HG03432 (cell line): ENCODE results near the gene TPSAB1.
"Not testable (repeated sequence)": the region's sequence is repeated elsewhere in the genome, so short reads cannot be mapped to it uniquely, and the experiment has no call there.

Source experiments
- ATAC-seq: cut with Tn5 transposase; IDR thresholded peaks from one replicate; pipeline ENCODE4 v1.9.1; 2021; ENCODE audit warnings: mild to moderate bottlenecking, moderate library complexity; ENCODE audit not compliant: unreplicated experiment

Gene TPSAB1

DNA sequence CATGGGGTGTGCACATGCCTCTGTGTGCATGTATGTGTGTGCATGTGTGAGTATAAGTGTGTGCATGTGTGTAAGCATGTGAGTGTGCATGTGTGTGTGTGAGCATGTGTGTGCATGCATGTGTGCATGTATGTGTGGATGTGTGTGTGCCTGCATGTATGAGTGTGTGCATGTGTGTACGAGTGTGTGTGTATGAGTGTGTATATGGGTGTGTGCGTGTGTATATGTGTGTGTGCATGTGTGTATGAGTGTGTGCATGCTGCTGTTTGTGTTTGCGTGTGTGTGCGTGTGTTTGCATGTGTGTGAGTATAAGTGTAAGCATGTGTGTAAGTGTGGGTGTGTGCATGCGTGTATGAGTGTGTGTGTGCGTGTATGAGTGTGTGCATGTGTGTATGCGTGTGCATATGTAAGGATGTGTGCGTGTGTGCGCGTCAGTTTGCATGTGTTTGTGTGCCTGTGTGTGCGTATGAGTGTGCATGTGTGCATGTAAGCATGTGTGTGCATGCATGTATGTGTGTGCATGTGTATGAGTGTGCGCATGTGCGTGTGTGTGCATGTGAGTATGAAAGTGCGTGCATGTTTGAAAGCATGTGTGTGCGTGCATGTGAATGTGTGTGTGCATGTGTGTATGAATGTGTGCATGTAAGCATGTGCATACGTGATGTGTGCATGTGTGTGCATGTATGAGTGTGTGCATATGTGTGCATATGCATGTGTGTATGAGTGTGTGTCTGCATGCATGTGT lies 24.0 kb downstream of the TPSAB1 start:
- ATAC-seq, result no peak

GRCh38 chr16:1265090-1265630 lies 24.7 kb downstream of the TPSAB1 start:
- no peak for ATAC-seq

DNA sequence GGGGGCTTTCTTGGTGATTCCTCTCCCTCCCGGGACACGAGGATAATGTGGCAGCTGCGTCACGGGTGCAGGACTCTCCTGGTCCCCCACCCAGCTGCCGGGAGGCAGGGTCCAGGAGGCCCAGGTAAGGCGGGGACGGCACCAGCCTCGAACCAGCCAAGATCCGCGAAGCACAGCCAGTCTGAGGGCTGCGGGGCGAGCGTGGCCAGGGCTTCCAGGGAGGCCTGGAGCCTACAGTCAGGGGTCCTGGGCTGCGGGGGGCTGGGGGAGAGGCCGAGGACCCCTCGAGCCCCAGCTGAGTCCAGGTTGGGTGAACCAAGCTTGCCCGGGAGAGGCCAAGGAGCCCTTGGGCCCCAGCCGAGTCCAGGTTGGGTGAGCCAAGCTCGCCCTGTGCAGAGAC lies 25.3 kb downstream of the TPSAB1 start:
- no peak for ATAC-seq

- not testable (repeated sequence) for ATAC-seq
Observed at GRCh38 chr16:1269418-1269817, 28.9 kb downstream of the TPSAB1 start.

DNA sequence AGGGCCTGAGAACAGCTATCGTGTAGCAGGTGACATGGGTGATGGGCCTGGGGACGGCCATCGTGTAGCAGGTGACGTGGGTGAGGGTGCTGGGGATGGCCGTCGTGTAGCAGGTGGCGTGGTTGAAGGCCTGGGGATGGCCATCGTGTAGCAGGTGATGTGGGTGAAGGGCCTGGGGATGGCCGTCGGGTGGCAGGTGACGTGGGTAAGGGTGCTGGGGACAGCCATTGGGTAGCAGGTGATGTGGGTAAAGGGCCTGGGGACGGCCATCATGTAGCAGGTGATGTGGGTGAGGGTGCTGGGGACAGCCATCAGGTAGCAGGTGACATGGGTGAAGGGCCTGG lies 30.8 kb downstream of the TPSAB1 start:
- no peak for ATAC-seq

DNA sequence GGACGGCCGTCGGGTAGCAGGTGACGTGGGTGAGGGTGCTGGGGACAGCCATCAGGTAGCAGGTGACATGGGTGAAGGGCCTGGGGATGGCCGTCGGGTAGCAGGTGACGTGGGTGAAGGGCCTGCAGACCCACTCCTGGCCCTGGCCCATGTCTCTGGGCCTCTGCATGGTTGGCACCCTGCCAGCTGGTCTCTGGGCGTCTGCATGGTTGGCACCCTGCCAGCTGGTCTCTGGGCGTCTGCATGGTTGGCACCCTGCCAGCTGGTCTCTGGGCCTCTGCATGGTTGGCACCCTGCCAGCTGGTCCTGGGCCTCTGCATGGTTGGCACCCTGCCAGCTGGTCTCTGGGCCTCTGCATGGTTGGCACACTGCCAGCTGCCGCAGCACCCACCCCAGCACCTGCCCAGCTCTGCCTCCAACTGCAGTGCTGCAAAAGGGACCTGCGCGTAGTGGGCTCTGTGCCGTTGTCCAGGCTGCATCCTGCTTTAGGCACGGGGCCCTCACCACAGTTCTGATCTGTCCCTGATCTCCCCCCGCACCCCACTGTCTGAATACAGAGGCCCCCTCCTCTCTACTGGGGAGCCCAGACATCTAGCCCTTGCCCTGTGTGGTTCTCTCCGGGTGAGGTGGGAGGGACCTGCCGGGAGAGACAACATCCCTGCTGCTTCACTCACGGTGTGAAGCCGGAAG lies 31.4 kb downstream of the TPSAB1 start:
- ATAC-seq, result not testable (repeated sequence)

- ATAC-seq, result no peak
Observed at GRCh38 chr16:1272453-1273198, 32.1 kb downstream of the TPSAB1 start.

DNA sequence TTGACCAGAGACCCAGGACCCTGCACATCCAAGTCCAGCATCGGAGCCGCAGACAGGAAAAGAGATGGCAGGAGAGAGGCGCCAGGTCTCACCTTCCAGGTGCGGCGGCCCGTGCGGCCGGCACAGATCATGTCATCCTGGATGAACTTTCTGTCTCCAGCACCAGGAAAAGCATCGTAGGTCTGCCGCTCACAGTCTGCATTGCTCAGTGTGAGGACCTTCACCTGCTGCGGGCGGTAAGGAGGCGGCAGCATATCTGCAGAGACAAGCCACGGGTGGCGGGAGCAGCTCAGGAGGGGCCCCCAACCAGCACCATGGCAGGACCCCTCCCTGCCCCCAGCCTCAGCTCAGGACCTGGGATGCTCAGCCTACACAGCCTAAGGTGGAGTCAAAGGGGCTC lies 33.3 kb downstream of the TPSAB1 start:
- no peak for ATAC-seq

- ATAC-seq, result no peak
Observed at GRCh38 chr16:1274767-1275166, 34.3 kb downstream of the TPSAB1 start.

DNA sequence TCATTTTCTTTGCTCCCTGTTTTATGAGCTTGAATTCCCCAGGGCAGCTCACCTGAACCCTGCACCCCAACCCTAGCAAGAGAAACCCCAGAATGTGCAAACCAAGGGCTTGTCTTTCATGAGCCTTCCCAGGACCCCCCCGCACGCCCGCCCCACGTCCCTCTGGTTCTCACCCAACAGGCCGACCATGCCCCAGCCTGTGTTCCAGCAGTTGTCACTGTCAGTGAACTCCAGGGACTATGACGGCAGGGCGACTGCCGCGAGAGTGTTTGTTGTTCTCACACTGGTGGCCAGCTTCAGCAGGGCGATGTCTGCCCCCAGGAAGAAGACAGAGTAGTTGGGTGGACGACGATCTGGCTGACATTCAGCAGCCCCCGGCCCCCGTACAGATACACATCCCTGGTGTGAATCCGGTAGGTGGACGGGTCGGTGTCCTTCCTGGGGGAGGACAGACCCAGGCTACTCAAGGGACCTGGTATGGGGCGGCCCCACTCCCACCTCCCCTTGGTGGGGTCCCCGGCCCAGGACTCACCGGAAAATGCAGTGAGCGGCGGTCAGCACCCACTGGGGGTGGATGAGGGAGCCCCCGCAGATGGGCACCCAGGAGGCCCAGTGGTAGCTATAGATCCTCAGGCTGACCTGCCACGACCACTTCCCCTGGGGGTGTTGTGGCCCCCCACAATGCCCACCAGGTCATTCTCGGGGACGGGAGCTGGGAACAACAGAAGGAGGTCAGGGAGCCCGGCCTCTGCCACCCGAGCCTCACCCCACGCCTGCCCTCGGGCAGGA lies 35.5 kb downstream of the TPSAB1 start:
- no peak for ATAC-seq

DNA sequence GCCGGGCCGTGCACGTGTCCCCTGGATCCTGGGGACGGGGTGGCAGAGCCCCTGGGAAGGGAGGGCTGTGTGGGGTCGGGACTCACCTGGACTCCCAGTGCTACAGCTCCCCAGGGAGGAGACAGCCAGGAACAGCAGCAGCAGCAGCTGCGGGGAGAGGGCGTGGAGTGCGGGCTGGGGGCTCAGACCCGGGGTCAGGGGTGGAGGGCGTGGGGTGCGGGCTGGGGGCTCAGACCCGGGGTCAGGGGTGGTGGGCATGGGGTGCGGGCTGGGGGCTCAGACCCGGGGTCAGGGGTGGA lies 36.0 kb downstream of the TPSAB1 start:
- no peak for ATAC-seq

DNA sequence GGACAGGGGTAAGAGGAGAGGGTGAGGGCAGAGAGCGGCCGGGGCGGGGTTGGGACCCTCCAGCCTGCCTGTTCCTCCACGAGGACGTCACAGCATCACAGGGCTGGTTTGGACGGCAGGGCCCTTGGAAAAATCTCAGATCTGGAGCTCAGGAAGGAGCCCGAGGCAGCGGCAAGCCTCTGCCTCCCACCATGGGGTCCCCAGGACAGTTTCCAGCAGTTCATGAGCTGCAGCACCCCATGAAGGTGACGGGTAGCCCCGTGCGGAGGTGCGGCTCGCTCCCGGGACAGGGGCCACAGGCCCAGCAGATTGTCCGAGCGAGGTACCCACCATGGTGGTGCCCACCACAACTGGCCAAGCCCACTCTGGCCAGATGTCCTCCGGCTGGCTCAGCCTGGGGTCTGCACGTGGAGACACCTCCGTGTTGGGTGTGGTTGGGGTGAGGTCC lies 36.7 kb downstream of the TPSAB1 start:
- no peak for ATAC-seq

DNA sequence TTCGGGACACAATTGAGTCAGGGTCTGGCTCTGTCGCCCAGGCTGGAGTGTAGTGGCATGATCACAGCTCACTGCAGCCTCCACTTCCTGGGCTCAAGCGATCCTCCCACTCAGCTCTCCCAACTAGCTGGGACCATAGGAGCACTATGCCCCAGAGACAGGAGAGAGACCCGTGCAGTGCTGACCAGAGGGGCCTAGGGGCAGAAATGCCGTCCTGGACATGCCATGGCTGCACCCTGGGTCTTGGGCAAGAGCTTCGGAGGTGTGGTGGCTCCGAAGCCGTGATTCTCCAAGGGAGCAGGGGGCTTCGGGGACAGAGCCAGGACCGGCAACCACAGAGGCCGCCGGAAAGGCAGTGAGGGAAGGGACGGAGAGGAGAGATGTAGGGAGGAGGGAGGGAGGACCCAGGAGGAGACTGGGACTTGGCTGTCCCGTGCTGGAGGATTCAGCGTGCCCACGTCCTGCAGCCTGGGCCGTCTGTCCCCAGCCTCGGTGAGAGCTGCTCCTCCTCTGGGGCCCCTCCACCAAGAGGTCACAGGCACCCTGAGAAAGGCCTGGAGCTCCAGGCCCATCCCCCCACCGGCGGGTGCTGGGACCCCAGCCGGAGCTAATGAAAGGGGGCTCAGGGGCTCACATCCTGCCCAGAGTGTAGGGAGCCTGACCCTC lies 37.2 kb downstream of the TPSAB1 start:
- ATAC-seq, result no peak

DNA sequence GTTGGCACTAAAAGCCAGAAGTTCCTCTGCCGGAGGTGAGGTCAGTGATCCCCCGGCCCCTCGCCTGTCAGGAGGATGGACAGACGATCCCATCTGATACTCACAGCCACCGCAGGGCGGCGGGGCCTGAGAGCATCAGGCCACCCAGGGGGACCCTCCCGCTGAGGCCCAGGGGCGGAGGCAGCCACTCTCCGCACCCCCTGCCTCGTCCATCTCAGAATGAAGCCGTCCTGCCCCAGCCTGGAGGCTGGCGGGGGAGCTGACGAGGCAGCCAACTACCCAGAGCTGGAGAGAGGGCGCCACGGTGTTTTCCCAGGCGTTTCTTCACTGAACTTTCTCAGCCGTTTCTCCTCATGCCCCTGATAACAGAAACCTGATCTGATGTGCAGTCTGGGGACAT lies 38.0 kb downstream of the TPSAB1 start:
- no peak for ATAC-seq

GRCh38 chr16:1279081-1279944 lies 38.8 kb downstream of the TPSAB1 start:
- no peak for ATAC-seq

- no peak for ATAC-seq
Observed at GRCh38 chr16:1279945-1280589, 39.6 kb downstream of the TPSAB1 start.

- no peak for ATAC-seq
Observed at GRCh38 chr16:1280783-1281182, 40.3 kb downstream of the TPSAB1 start.

DNA sequence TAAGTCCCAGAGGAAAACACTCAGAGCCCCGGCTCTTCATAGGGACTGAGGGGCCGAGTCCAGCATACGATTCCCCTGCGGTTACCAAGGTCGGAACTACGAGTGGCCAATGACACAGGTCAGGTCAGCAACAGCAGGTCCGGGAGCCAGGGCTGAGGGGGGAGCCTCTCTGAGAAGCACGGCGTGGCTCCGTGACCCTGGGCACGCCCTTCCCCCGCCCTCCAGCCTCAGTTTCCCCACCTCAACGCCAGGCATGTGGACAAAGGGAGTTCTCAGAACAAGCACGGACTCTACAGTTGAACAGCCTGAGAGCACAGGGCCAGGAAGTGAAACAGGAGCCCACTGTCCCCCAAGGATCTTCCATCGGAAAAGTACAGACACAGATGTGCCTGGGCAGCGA lies 41.0 kb downstream of the TPSAB1 start:
- no peak for ATAC-seq

DNA sequence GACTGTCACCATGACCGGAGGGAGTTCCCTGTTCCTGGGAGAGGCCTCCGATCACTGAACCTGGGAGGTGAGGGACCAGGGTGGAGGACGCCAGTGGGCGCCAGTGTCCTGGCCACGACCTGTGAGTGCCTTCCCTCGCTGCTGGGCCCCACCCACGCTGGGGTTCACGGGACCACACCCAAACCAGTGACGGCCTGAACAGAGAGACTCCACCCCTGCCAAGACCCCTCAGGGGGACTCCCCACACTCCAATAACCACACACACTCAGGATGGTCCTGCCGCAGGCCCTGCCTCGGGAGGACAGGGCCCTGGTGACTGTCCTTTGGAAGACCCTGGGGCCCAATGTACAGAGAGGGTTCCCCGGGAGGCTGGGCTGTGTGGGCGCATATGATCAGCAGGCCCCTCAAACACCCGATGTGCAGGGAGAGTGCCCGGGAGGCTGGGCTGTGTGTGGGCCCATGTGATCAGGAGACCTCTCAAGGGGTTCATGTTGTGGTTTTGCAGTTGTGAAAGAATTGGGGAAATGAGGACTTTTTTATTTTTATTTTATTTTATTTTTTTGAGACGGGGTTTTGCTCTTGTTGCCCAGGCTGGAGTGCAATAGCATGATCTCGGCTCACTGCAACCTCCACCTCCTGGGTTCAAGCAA lies 41.9 kb downstream of the TPSAB1 start:
- no peak for ATAC-seq
